ENCODE measurements around the gene METTL6.
A peak's percentile ranks its signal among the peaks of the same experiment; 100 is the strongest.

The METTL6 gene

DNA sequence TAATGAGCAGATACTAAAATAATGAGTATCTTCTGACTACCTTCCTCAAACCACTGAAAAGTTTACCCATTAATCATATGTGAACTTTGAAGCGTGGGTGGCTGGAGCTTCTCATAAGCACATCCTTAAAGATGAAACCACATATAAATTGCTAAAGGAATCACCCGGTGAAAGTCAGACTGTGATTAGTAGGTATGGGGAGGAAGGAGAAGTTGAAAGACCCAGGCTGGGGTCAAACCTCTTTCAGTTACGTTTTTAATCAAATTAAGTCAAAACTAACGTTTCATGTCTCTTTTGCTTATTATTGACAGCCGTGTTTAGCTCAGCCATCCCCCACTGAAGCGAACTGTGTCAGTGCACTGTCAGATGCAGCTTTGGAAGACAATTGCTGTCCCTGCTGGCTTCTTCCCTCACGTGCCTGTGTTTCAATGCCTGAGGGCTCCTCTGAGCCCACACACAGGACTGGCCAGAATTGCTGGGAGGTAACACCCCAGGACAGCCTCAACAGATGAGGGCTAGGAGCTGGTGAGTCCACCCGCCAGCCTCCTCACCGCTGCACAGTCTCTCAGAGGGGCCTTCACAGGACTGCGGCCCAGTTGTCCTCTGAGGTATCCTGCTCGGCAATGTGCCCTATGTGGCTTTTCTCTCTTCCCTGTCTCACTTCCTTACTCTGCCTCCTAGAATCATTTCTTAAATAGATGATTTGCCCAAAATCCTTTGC is 65.7 kb downstream of the METTL6 start:
- DNase-seq: peak; percentile 47 to 57

DNA sequence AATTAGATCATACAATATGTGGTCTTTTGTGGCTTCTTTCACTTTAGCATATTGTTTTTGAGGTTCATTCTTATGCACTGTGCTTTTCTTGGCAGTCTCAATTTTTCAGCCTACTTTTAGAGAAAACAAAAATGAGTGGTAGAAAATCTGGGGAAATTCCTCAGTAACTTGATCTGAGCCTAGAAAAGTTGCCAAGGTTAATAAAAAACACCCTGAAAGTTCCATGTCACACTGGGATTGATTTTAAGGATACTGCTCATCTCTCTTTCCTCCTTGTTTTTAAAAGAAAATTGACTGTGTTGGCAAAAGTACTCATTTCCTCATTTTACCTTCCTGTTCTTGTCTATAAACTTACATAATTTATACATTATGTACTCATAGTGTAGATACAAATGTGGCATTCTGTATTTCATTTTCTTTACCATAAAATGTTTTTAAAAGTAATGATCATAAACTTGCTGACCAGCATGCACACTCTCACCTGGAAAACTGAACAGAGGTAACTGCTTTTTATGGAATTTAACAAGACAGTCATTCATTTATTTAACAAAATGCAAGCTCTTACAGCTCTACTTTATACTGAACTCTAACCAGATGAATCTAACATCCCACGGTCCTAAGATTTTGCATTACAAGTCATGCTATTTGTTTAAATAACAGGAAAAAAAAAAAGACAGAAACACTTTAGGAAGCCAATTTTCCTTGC is 66.4 kb downstream of the METTL6 start:
- DNase-seq: no peak

All from stimulated activated CD4-positive, alpha-beta T cell treated with anti-CD3 and anti-CD28 coated beads, Interleukin-2, amount 100 ng/mL, for 48 hours (primary cell).